AG04450 (cell line): ENCODE results near the gene LY9. TPM values are rescaled to one million over a fixed set of nuclear protein-coding genes. Genes with fewer than 3 reads are reported as not detected.
"Not testable (repeated sequence)": the region's sequence is repeated elsewhere in the genome, so short reads cannot be mapped to it uniquely, and the experiment has no call there.

Experiments used
- CTCF ChIA-PET: fragments of 300-600, 350-600 bp; formaldehyde crosslinking; extraction: SDS; loops from one replicate; lab custom pipeline; 2022; ENCODE audit warnings: antibody characterized with exemption, inconsistent platforms; lab: Charles Lee
- POLR2A ChIA-PET: fragments of 350-600 bp; formaldehyde crosslinking; extraction: SDS; loops from one replicate; lab custom pipeline; 2021; ENCODE audit warnings: antibody characterized with exemption, inconsistent platforms; lab: Yijun Ruan, JAX
- DNase-seq: peaks from one replicate; pipeline ENCODE4 v3.0.0-alpha.2; 2011; ENCODE audit warnings: low read depth, low spot score
- H3K27ac ChIP-seq: one replicate; pipeline ENCODE4 v1.5.1; 2012; ENCODE audit warnings: low read depth, low read length, control low read depth
- H3K27me3 ChIP-seq: one replicate; pipeline ENCODE4 v1.6.0; 2012; ENCODE audit warnings: low read length; ENCODE audit not compliant: control insufficient read depth, insufficient read depth
- H3K4me3 ChIP-seq: 2 replicates; pipeline ENCODE4 v1.5.1; 2011; ENCODE audit warnings: mild to moderate bottlenecking, low read depth, low read length, control low read depth
- H3K9me3 ChIP-seq: 2 replicates; pipeline ENCODE4 v1.5.1; 2012; ENCODE audit warnings: low read length; ENCODE audit not compliant: control insufficient read depth, insufficient read depth
- polyA plus RNA-seq: library from polyadenylated mRNA; depleted of rRNA; stranded (reverse); fragments of >200 nt; gene quantifications from 2 replicates; pipeline ENCODE4 v1.2.3, GENCODE V29; 2011; rRNA removed
- TF ChIP-seq, protein P1 (sequence below): IDR thresholded peaks from 2 replicates; pipeline ENCODE4 v1.5.1; 2011; ENCODE audit warnings: low read depth, low read length, control low read depth, inconsistent platforms

The LY9 gene
- polyA plus RNA-seq, 1 experiment = not detected

DNA sequence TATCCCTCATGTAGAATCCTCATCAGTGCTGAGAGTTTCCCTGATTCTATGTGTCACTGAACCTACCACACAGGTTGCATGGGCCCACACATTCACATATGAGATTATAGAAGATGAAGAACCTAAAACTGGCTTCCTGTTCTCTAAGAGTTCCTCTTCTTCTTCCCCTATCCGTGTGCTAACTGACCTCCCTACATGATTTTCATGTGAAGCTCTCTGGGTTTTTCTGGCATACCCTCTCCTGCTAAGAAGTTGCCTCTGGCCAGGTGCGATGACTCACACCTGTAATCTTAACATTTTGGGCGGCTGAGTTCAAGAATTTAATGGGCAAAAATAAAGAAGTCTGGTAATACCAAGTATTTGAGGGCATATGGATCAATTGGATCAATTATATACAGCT is 72.2 kb downstream of the LY9 start:
- no peak for DNase-seq
- Histone ChIP-seq H3K27me3 (no peaks in the 10 kb centered on the region), H3K9me3 (no peaks in the 10 kb centered on the region), H3K4me3 (no peak overlapping the region), H3K27ac (no peak overlapping the region)
- CTCF ChIA-PET = no interaction called here
- POLR2A ChIA-PET = no interaction called here
- TF ChIP-seq, protein P1, sequence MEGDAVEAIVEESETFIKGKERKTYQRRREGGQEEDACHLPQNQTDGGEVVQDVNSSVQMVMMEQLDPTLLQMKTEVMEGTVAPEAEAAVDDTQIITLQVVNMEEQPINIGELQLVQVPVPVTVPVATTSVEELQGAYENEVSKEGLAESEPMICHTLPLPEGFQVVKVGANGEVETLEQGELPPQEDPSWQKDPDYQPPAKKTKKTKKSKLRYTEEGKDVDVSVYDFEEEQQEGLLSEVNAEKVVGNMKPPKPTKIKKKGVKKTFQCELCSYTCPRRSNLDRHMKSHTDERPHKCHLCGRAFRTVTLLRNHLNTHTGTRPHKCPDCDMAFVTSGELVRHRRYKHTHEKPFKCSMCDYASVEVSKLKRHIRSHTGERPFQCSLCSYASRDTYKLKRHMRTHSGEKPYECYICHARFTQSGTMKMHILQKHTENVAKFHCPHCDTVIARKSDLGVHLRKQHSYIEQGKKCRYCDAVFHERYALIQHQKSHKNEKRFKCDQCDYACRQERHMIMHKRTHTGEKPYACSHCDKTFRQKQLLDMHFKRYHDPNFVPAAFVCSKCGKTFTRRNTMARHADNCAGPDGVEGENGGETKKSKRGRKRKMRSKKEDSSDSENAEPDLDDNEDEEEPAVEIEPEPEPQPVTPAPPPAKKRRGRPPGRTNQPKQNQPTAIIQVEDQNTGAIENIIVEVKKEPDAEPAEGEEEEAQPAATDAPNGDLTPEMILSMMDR = no peak

- H3K27ac ChIP-seq = no peak overlapping the region
- DNase-seq = no peak
- POLR2A ChIA-PET = no interaction called here
- TF ChIP-seq, protein P1 = no peak
- no peaks in the 10 kb centered on the region for H3K27me3 ChIP-seq
- H3K4me3 ChIP-seq = no peak overlapping the region
- no peaks in the 10 kb centered on the region for H3K9me3 ChIP-seq
- CTCF ChIA-PET = no interaction called here
Measured at GRCh38 chr1:160874935-160875334, 79.0 kb downstream of the LY9 start.

GRCh38 chr1:160875591-160875990 is 79.6 kb downstream of the LY9 start:
- H3K27me3 ChIP-seq, CTCF ChIA-PET: not testable (repeated sequence)

DNA sequence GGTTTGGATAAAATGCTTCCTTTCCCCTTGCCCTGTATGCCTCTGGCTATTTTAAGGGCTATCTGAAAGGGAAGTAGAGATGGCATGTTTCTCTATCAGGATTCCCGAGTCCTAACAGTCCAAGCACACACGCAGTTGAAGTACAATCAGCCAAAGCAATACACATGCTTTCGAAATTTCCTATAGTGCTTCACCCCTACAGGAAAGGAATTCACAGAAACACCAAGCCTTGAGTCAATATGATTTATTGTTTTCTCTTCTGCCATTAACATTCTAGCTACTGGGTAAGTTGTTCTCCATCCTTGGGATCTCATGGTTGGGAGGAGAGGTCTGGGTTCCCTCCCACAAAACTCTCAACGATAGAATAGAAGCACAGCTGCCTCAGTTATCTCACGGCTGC is 80.3 kb downstream of the LY9 start:
- CTCF ChIA-PET = no interaction called here
- H3K9me3 ChIP-seq = no peaks in the 10 kb centered on the region
- H3K4me3 ChIP-seq = no peak overlapping the region

More at GRCh38 chr1:160875591-160875990, 79.6 kb downstream of the LY9 start:
- H3K9me3 ChIP-seq, DNase-seq, POLR2A ChIA-PET, H3K27ac ChIP-seq, H3K4me3 ChIP-seq: not testable (repeated sequence)

GRCh38 chr1:160877221-160877620 is 81.2 kb downstream of the LY9 start:
- no peaks in the 10 kb centered on the region for H3K9me3 ChIP-seq
- H3K27ac ChIP-seq = no peak overlapping the region
- ChIA-PET CTCF (interaction anchor here (0.7 kb wide), 1 partner anchor 289 kb away, joined by 3 read pairs; no protein-coding TSS in a partner anchor), POLR2A (interaction anchor here (0.7 kb wide), 1 partner anchor 325 kb away, joined by 3 read pairs; no protein-coding TSS in a partner anchor)
- no peak overlapping the region for H3K4me3 ChIP-seq
- DNase-seq = no peak
- TF ChIP-seq, protein P1 = no peak
- no peaks in the 10 kb centered on the region for H3K27me3 ChIP-seq

More for the DNA sequence above, 80.3 kb downstream of the LY9 start:
- POLR2A ChIA-PET = no interaction called here
- no peak for DNase-seq
- TF ChIP-seq, protein P1 = no peak
- no peak overlapping the region for H3K27ac ChIP-seq
- no peaks in the 10 kb centered on the region for H3K27me3 ChIP-seq

Other genes starting within 250 kb of the LY9 start
- gene CD84, start 216.7 kb upstream of the LY9 start, polyA plus RNA-seq = not detected in 2 replicates
- not detected in 2 replicates for gene SLAMF1, start 149.1 kb upstream of the LY9 start, polyA plus RNA-seq
- not detected in 2 replicates for gene CD48, start 84.4 kb upstream of the LY9 start, polyA plus RNA-seq
- not detected in 2 replicates for gene SLAMF7, start 56.9 kb upstream of the LY9 start, polyA plus RNA-seq
- gene CD244, start 66.7 kb downstream of the LY9 start, polyA plus RNA-seq = not detected in 2 replicates
- gene ITLN1, start 89.0 kb downstream of the LY9 start, polyA plus RNA-seq = not detected in 2 replicates
- not detected in 2 replicates for gene ITLN2, start 158.6 kb downstream of the LY9 start, polyA plus RNA-seq
- 1.7 and 2.0 TPM in 2 replicates for gene F11R, start 225.0 kb downstream of the LY9 start, polyA plus RNA-seq
- gene TSTD1, start 242.8 kb downstream of the LY9 start, polyA plus RNA-seq = 0.33 TPM in 1 of 2 replicates, not detected in the other
- gene USF1, start 249.8 kb downstream of the LY9 start, polyA plus RNA-seq = 32.6 and 37.6 TPM in 2 replicates